A549 (cell line): Measurements from ENCODE around the gene SLC14A1. TPM values are rescaled to one million over a fixed set of nuclear protein-coding genes. Genes with fewer than 3 reads are reported as not detected.

Source experiments
- ATAC-seq, 2 experiments: fragments of 200-7000 bp in 1 of 2; fragments of >200 bp in 1 of 2; cut with Nextera tagmentation in 1 of 2; cut with Tn5 transposase in 1 of 2; 3 replicates each; pipeline versions ENCODE4 v1.8.0 to v1.9.1; 2018 to 2020; ENCODE audit warnings: mild to moderate bottlenecking in 1 of 2, moderate library complexity in 1 of 2
- CTCF ChIA-PET: fragments of 300-600 bp; sonication (Branson Sonifier 250); formaldehyde crosslinking; extraction: SDS; loops from one replicate; lab custom pipeline; 2021; ENCODE audit warnings: antibody characterized with exemption, inconsistent platforms; lab: Yijun Ruan, JAX
- POLR2A ChIA-PET: fragments of 350-600 bp; formaldehyde crosslinking; extraction: SDS; loops from one replicate; lab custom pipeline; 2021; ENCODE audit warnings: antibody characterized with exemption, inconsistent platforms; lab: Yijun Ruan, JAX
- DNase-seq, 2 experiments: peaks; one replicate each; pipeline versions ENCODE4 v3.0.0 to v3.0.0-alpha.2; 2011 to 2016; ENCODE audit warnings: low read depth in 1 of 2, low spot score in 1 of 2
- FAIRE-seq: peaks from 2 replicates; lab custom pipeline; 2011; peaks lifted over from hg19 to GRCh38; lab: Jason Lieb, UNC
- H3K27ac ChIP-seq, 2 experiments: fragments of >200 bp; sonication (Bioruptor Twin); formaldehyde crosslinking; 3 replicates each; pipeline ENCODE4 v1.5.1; 2016 to 2017
- H3K4me1 ChIP-seq: fragments of >200 bp; sonication (Bioruptor Twin); formaldehyde crosslinking; 3 replicates; pipeline ENCODE4 v1.6.1; 2016
- H3K4me2 ChIP-seq: fragments of >200 bp; sonication (Bioruptor Twin); formaldehyde crosslinking; 3 replicates; pipeline ENCODE4 v1.6.1; 2016
- H3K4me3 ChIP-seq: fragments of >200 bp; sonication (Bioruptor Twin); formaldehyde crosslinking; 3 replicates; pipeline ENCODE4 v1.5.1; 2016
- H3K9me3 ChIP-seq: fragments of >200 bp; sonication (Bioruptor Twin); formaldehyde crosslinking; 3 replicates; pipeline ENCODE4 v1.6.1; 2016
- BHLHE40 ChIP-seq: IDR thresholded peaks from 2 replicates; pipeline ENCODE4 v1.6.1; 2012; ENCODE audit warnings: low read depth, low read length, inconsistent platforms
- CBX2 ChIP-seq: fragments of 200-600 bp; sonication (generic); IDR thresholded peaks from 2 replicates; pipeline ENCODE4 v1.6.1; 2016; ENCODE audit warnings: low read depth, mild to moderate bottlenecking, borderline replicate concordance
- CEBPB ChIP-seq, 2 experiments: fragments of >200 bp in 1 of 2; sonication (Bioruptor Twin) in 1 of 2; formaldehyde crosslinking in 1 of 2; IDR thresholded peaks; 2 replicates each; pipeline ENCODE4 v1.6.1; 2012 to 2016
- CHD4 ChIP-seq: fragments of 200-600 bp; sonication (generic); IDR thresholded peaks from 2 replicates; pipeline ENCODE4 v1.6.1; 2016; ENCODE audit warnings: antibody characterized with exemption, mild to moderate bottlenecking, borderline replicate concordance
- EHMT2 ChIP-seq: fragments of 200-600 bp; sonication (generic); IDR thresholded peaks from 2 replicates; pipeline ENCODE4 v1.6.1; 2016; ENCODE audit warnings: antibody characterized with exemption, low read depth, mild to moderate bottlenecking, moderate library complexity
- ESRRA ChIP-seq: fragments of 150-350 bp; IDR thresholded peaks from 2 replicates; pipeline ENCODE4 v1.6.1; 2014; ENCODE audit warnings: mild to moderate bottlenecking, low read length, borderline replicate concordance
- FOSB ChIP-seq: fragments of 250-450 bp; sonication (Bioruptor Pico); IDR thresholded peaks from 2 replicates; pipeline ENCODE4 v1.5.0; 2020; ENCODE audit warnings: mild to moderate bottlenecking, moderate library complexity
- FOSL2 ChIP-seq, 2 experiments: fragments of 450-650 bp in 1 of 2; fragments of >200 bp in 1 of 2; sonication (Bioruptor Twin) in 1 of 2; formaldehyde crosslinking; IDR thresholded peaks; 2 replicates each; pipeline versions ENCODE4 v1.5.0 to v1.6.1; 2016 to 2020; ENCODE audit warnings: mild to moderate bottlenecking in 1 of 2, moderate library complexity in 1 of 2
- FOXS1 ChIP-seq: fragments of 250-450 bp; sonication (Bioruptor Pico); IDR thresholded peaks from 2 replicates; pipeline ENCODE4 v1.5.0; 2020; ENCODE audit warnings: mild to moderate bottlenecking, moderate library complexity
- HDAC2 ChIP-seq: fragments of 200-600 bp; sonication (generic); IDR thresholded peaks from 2 replicates; pipeline ENCODE4 v1.6.1; 2016
- HOXA7 ChIP-seq: fragments of 250-450 bp; sonication (Bioruptor Pico); IDR thresholded peaks from 2 replicates; pipeline ENCODE4 v1.5.0; 2020; ENCODE audit warnings: mild to moderate bottlenecking, moderate library complexity
- JUN ChIP-seq, 2 experiments: fragments of >200 bp; sonication (Bioruptor Twin); formaldehyde crosslinking; IDR thresholded peaks; 2 replicates in 1 of 2; 3 replicates in 1 of 2; pipeline ENCODE4 v1.6.1; 2016 to 2017
- KDM5A ChIP-seq: fragments of 200-600 bp; sonication (generic); IDR thresholded peaks from 2 replicates; pipeline ENCODE4 v1.6.1; 2016; ENCODE audit warnings: antibody characterized with exemption, mild to moderate bottlenecking
- NFE2L2 ChIP-seq: fragments of 150-350 bp; conservative IDR thresholded peaks from 2 replicates; pipeline ENCODE4 v1.6.1; 2014; ENCODE audit warnings: low read length
- RAD21 ChIP-seq, 2 experiments: fragments of >200 bp in 1 of 2; sonication (Bioruptor Twin) in 1 of 2; formaldehyde crosslinking in 1 of 2; IDR thresholded peaks in 1 of 2; conservative IDR thresholded peaks in 1 of 2; 2 replicates in 1 of 2; 3 replicates in 1 of 2; pipeline ENCODE4 v1.6.1; 2012 to 2018; ENCODE audit warnings: inconsistent platforms in 1 of 2
- RCOR1 ChIP-seq: fragments of 150-350 bp; IDR thresholded peaks from 2 replicates; pipeline ENCODE4 v1.6.1; 2014; ENCODE audit warnings: antibody characterized with exemption, low read length, low read depth
- RFX5 ChIP-seq: fragments of 450-650 bp; IDR thresholded peaks from 2 replicates; pipeline ENCODE4 v1.7.1; 2014; ENCODE audit warnings: antibody characterized with exemption, mild to moderate bottlenecking, moderate library complexity
- SREBF2 ChIP-seq: fragments of 450-650 bp; IDR thresholded peaks from 2 replicates; pipeline ENCODE4 v1.6.1; 2014; ENCODE audit warnings: mild to moderate bottlenecking, moderate library complexity
- ZFP36 ChIP-seq: fragments of 450-650 bp; IDR thresholded peaks from 2 replicates; pipeline ENCODE4 v1.6.1; 2014; ENCODE audit warnings: borderline replicate concordance; ENCODE audit not compliant: partially characterized antibody
- ZNF302 ChIP-seq: fragments of 250-450 bp; sonication (Bioruptor Pico); IDR thresholded peaks from 2 replicates; pipeline ENCODE4 v1.9.0; 2021; ENCODE audit warnings: inconsistent platforms, mild to moderate bottlenecking, moderate library complexity
- WGBS: methylation state at CpG from one replicate; pipeline ENCODE4 v1.1.6; 2017; ENCODE audit errors: missing lambda C conversion rate; 5-methylcytosine and 5-hydroxymethylcytosine counted together
- polyA plus RNA-seq, 4 experiments: library from polyadenylated mRNA; depleted of rRNA in 3 of 4; stranded (reverse); fragments of >200 nt; fragmentation: RNase III in 1 of 4; extraction: RNeasy Plus Mini Kit Qiagen cat#74134 plus additional on column Dnase treatment in 1 of 4; gene quantifications; 2 replicates in 3 of 4; 3 replicates in 1 of 4; pipeline ENCODE4 v1.2.3, GENCODE V29; 2011 to 2017
- TF ChIP-seq, protein P1 (sequence below): fragments of 250-450 bp; sonication (Bioruptor Pico); IDR thresholded peaks from 2 replicates; pipeline ENCODE4 v1.5.0; 2021; ENCODE audit warnings: mild to moderate bottlenecking, moderate library complexity, borderline replicate concordance
- TF ChIP-seq, protein P2 (sequence below): fragments of 450-650 bp; IDR thresholded peaks from 2 replicates; pipeline ENCODE4 v1.6.1; 2014; ENCODE audit warnings: antibody characterized with exemption
- TF ChIP-seq, protein P3 (sequence below): IDR thresholded peaks from 2 replicates; pipeline ENCODE4 v1.6.1; 2012
- TF ChIP-seq, protein P4 (sequence below): IDR thresholded peaks from 2 replicates; pipeline ENCODE4 v1.6.1; 2012
- TF ChIP-seq, protein P5 (sequence below): fragments of >200 bp; sonication (Bioruptor Twin); formaldehyde crosslinking; IDR thresholded peaks from 3 replicates; pipeline ENCODE4 v1.5.1; 2016
- TF ChIP-seq, protein P6 (sequence below): fragments of 200-600 bp; sonication (generic); IDR thresholded peaks from 2 replicates; pipeline ENCODE4 v1.6.1; 2016; ENCODE audit warnings: antibody characterized with exemption, mild to moderate bottlenecking, moderate library complexity

SLC14A1 gene
- polyA plus RNA-seq, 2 of the 4 experiments (the other 2 are of a cell fraction) = 0.23 TPM; not detected in 1

DNA sequence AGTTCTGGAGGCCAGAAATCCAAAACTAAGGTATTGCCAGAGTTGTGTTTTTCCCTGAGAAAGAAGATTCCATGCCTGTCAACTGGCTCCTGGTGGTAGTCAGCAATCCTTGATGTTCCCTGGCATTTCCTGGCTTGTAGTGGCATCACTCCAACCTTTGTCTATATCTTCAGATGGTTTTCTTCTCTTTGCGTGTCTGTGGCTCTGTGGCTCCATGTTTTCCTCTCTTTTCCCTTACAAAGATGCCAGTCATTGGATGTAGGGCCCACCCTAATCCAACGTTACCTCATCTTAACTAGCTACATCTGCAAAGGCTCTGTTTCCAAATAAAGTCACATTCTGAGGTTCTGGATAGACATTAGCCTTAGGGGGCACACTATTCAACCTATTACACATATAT lies 41.8 kb downstream of the SLC14A1 start:
- ATAC-seq (no peak), DNase-seq (no peak), FAIRE-seq (no peak)
- Histone ChIP-seq H3K27ac (no peak overlapping the region), H3K4me2 (no peak overlapping the region), H3K9me3 (no peaks in the 10 kb centered on the region), H3K4me3 (no peak overlapping the region), H3K4me1 (no peaks in the 10 kb centered on the region)
- CTCF ChIA-PET = no interaction called here
- TF ChIP-seq EHMT2 = no peak
- no peak for TF ChIP-seq HDAC2
- no peak for TF ChIP-seq NFE2L2
- no peak for TF ChIP-seq SREBF2
- TF ChIP-seq KDM5A = no peak
- no peak for TF ChIP-seq FOSB (CRISPR knock-in tag)
- TF ChIP-seq, protein P1, sequence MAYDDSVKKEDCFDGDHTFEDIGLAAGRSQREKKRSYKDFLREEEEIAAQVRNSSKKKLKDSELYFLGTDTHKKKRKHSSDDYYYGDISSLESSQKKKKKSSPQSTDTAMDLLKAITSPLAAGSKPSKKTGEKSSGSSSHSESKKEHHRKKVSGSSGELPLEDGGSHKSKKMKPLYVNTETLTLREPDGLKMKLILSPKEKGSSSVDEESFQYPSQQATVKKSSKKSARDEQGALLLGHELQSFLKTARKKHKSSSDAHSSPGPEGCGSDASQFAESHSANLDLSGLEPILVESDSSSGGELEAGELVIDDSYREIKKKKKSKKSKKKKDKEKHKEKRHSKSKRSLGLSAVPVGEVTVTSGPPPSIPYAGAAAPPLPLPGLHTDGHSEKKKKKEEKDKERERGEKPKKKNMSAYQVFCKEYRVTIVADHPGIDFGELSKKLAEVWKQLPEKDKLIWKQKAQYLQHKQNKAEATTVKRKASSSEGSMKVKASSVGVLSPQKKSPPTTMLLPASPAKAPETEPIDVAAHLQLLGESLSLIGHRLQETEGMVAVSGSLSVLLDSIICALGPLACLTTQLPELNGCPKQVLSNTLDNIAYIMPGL (CRISPR knock-in tag) = no peak
- TF ChIP-seq CHD4 = no peak
- TF ChIP-seq RAD21 (conservative IDR thresholded peaks at IDR 0.05 in 1 of 2, IDR thresholded peaks at IDR 0.05 in 1 of 2) = no peak
- no peak for TF ChIP-seq FOSL2 (IDR thresholded peaks at IDR 0.05)
- TF ChIP-seq FOSL2 (CRISPR knock-in tag; IDR thresholded peaks at IDR 0.05) = no peak
- TF ChIP-seq, protein P2, sequence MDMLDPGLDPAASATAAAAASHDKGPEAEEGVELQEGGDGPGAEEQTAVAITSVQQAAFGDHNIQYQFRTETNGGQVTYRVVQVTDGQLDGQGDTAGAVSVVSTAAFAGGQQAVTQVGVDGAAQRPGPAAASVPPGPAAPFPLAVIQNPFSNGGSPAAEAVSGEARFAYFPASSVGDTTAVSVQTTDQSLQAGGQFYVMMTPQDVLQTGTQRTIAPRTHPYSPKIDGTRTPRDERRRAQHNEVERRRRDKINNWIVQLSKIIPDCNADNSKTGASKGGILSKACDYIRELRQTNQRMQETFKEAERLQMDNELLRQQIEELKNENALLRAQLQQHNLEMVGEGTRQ = no peak
- no peak for TF ChIP-seq RCOR1
- TF ChIP-seq CEBPB (IDR thresholded peaks at IDR 0.05) = no peak
- POLR2A ChIA-PET = no interaction called here
- 31% methylated on average over 2 of the region's 2 CpGs for WGBS

DNA sequence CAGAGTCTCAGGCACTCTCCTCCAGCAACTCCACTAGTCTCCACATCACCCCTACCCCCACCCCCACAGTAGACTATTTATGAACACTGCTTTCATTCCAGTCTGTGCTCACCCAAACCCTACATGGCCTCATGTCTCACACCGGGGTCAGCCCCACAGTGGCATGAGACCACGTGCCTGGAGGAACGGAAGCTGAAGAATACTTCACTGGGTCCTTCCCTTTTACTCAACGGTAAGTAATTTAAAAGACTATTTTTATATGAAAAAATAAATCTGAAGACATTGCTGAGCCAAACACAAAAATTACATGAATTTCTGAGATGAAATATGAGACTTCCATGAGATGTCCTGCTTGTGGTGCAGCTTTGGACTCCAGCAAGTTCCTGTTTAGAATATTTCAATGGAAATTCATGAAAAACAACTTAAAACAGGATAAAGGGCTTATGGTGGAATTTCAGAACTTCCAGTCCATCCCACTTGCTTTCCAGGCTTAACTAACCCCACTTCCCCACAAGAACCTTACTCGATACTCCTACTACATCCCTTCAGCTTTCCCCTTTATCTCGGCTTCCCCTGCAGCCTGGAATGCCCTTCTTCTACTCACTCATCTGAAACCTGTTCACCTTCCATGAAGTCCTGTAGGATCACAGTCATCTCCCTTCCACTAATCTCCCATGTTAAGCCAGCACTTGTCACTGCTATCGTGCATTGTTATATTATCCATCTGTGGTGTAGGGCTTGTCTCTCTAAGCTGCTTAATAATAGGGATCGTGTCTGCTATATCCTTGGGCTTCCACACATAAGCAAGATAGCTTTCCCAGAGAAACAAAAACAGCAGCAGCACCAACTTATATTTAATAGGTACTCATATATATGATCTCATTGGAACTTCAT lies 47.9 kb downstream of the SLC14A1 start:
- DNase-seq (no peak), ATAC-seq (no peak), FAIRE-seq (no peak)
- POLR2A ChIA-PET = no interaction called here
- Histone ChIP-seq H3K4me2 (no peak overlapping the region), H3K27ac (no peak overlapping the region), H3K9me3 (no peaks in the 10 kb centered on the region), H3K4me1 (no peaks in the 10 kb centered on the region; the same call in 2 of the 3 replicates), H3K4me3 (no peak overlapping the region)
- 64% methylated on average over 8 of the region's 8 CpGs for WGBS
- TF ChIP-seq CBX2 (no peak), RFX5 (no peak), SREBF2 (no peak), FOXS1 (no peak), ZNF302 (CRISPR knock-in tag) (no peak), FOSB (CRISPR knock-in tag) (no peak), ESRRA (no peak), HOXA7 (CRISPR knock-in tag) (no peak), BHLHE40 (no peak), JUN (IDR thresholded peaks at IDR 0.05) (no peak), ZFP36 (no peak)
- TF ChIP-seq, protein P3, sequence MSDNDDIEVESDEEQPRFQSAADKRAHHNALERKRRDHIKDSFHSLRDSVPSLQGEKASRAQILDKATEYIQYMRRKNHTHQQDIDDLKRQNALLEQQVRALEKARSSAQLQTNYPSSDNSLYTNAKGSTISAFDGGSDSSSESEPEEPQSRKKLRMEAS = no peak
- TF ChIP-seq, protein P4, sequence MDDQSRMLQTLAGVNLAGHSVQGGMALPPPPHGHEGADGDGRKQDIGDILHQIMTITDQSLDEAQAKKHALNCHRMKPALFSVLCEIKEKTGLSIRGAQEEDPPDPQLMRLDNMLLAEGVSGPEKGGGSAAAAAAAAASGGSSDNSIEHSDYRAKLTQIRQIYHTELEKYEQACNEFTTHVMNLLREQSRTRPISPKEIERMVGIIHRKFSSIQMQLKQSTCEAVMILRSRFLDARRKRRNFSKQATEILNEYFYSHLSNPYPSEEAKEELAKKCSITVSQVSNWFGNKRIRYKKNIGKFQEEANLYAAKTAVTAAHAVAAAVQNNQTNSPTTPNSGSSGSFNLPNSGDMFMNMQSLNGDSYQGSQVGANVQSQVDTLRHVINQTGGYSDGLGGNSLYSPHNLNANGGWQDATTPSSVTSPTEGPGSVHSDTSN = no peak
- TF ChIP-seq, protein P5, sequence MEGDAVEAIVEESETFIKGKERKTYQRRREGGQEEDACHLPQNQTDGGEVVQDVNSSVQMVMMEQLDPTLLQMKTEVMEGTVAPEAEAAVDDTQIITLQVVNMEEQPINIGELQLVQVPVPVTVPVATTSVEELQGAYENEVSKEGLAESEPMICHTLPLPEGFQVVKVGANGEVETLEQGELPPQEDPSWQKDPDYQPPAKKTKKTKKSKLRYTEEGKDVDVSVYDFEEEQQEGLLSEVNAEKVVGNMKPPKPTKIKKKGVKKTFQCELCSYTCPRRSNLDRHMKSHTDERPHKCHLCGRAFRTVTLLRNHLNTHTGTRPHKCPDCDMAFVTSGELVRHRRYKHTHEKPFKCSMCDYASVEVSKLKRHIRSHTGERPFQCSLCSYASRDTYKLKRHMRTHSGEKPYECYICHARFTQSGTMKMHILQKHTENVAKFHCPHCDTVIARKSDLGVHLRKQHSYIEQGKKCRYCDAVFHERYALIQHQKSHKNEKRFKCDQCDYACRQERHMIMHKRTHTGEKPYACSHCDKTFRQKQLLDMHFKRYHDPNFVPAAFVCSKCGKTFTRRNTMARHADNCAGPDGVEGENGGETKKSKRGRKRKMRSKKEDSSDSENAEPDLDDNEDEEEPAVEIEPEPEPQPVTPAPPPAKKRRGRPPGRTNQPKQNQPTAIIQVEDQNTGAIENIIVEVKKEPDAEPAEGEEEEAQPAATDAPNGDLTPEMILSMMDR = no peak
- TF ChIP-seq, protein P6, sequence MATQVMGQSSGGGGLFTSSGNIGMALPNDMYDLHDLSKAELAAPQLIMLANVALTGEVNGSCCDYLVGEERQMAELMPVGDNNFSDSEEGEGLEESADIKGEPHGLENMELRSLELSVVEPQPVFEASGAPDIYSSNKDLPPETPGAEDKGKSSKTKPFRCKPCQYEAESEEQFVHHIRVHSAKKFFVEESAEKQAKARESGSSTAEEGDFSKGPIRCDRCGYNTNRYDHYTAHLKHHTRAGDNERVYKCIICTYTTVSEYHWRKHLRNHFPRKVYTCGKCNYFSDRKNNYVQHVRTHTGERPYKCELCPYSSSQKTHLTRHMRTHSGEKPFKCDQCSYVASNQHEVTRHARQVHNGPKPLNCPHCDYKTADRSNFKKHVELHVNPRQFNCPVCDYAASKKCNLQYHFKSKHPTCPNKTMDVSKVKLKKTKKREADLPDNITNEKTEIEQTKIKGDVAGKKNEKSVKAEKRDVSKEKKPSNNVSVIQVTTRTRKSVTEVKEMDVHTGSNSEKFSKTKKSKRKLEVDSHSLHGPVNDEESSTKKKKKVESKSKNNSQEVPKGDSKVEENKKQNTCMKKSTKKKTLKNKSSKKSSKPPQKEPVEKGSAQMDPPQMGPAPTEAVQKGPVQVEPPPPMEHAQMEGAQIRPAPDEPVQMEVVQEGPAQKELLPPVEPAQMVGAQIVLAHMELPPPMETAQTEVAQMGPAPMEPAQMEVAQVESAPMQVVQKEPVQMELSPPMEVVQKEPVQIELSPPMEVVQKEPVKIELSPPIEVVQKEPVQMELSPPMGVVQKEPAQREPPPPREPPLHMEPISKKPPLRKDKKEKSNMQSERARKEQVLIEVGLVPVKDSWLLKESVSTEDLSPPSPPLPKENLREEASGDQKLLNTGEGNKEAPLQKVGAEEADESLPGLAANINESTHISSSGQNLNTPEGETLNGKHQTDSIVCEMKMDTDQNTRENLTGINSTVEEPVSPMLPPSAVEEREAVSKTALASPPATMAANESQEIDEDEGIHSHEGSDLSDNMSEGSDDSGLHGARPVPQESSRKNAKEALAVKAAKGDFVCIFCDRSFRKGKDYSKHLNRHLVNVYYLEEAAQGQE = no peak
- CTCF ChIA-PET = interaction anchor here (1.6 kb wide), 1 partner anchor 50 kb away, joined by 5 read pairs; no protein-coding TSS in a partner anchor
